GM19395 (cell line): ENCODE data around the gene ICAM5.
"Not testable (repeated sequence)": the region's sequence is repeated elsewhere in the genome, so short reads cannot be mapped to it uniquely, and the experiment has no call there.

Experiments
- ATAC-seq: cut with Tn5 transposase; IDR thresholded peaks from one replicate; pipeline ENCODE4 v1.9.1; 2021; ENCODE audit warnings: mild to moderate bottlenecking, moderate library complexity; ENCODE audit not compliant: unreplicated experiment

Gene ICAM5

GRCh38 chr19:10289836-10290356, at the start of gene ICAM5:
Gene ICAM5, plus strand, starts transcription at chr19:10289952. Its CDS starts 92 bp downstream, at chr19:10290044.
- ATAC-seq, result no peak

- ATAC-seq, result not testable (repeated sequence)
Observed at GRCh38 chr19:10241826-10242449, 47.8 kb upstream of the ICAM5 start.

GRCh38 chr19:10243606-10244005, 46.1 kb upstream of the ICAM5 start:
- no peak for ATAC-seq

GRCh38 chr19:10245189-10245939, 44.4 kb upstream of the ICAM5 start:
- ATAC-seq, result no peak

- no peak for ATAC-seq
Observed at GRCh38 chr19:10246511-10246910, 43.2 kb upstream of the ICAM5 start.

- ATAC-seq, result peak; percentile 83
Observed at GRCh38 chr19:10251792-10252694, 37.7 kb upstream of the ICAM5 start, which contains the start of gene MRPL4. Gene MRPL4, plus strand, starts transcription at chr19:10252214. Its CDS starts 40 bp downstream, at chr19:10252254.

GRCh38 chr19:10252707-10253106, 37.0 kb upstream of the ICAM5 start:
- no peak for ATAC-seq

GRCh38 chr19:10254244-10254643, 35.5 kb upstream of the ICAM5 start:
- ATAC-seq, result no peak

GRCh38 chr19:10255358-10255757, 34.4 kb upstream of the ICAM5 start:
- ATAC-seq, result no peak

GRCh38 chr19:10256551-10256950, 33.2 kb upstream of the ICAM5 start:
- no peak for ATAC-seq

- no peak for ATAC-seq
Observed at GRCh38 chr19:10256970-10257615, 32.7 kb upstream of the ICAM5 start.

- ATAC-seq, result no peak
Observed at GRCh38 chr19:10258080-10258710, 31.6 kb upstream of the ICAM5 start.

GRCh38 chr19:10259162-10259905, 30.4 kb upstream of the ICAM5 start:
- ATAC-seq, result peak; percentile 54

GRCh38 chr19:10260141-10260584, 29.6 kb upstream of the ICAM5 start:
- ATAC-seq, result no peak

- ATAC-seq, result no peak
Observed at GRCh38 chr19:10262771-10263170, 27.0 kb upstream of the ICAM5 start.

- no peak for ATAC-seq
Observed at GRCh38 chr19:10266706-10267105, 23.0 kb upstream of the ICAM5 start.

- no peak for ATAC-seq
Observed at GRCh38 chr19:10268071-10268470, 21.7 kb upstream of the ICAM5 start.

GRCh38 chr19:10269333-10270179, 20.2 kb upstream of the ICAM5 start:
- no peak for ATAC-seq
